A673 (cell line): ENCODE measurements around the gene PSMG3. TPM values are rescaled to one million over a fixed set of nuclear protein-coding genes. Genes with fewer than 3 reads are reported as not detected.

Experiments used
- BruUV-seq: library from RNA; stranded (reverse); fragments of 400-500 nt; replicated peaks from 2 replicates; lab custom pipeline; 2021; lab: Mats Ljungman, UMichigan
- CTCF ChIA-PET: fragments of 300-600 bp; sonication (Branson Sonifier 250); formaldehyde crosslinking; loops from one replicate; lab custom pipeline; 2022; ENCODE audit warnings: antibody characterized with exemption; lab: Charles Lee
- POLR2A ChIA-PET: fragments of 300-600 bp; sonication (Branson Sonifier 250); formaldehyde crosslinking; loops from one replicate; lab custom pipeline; 2022; ENCODE audit warnings: antibody characterized with exemption; ENCODE audit not compliant: low non-redundant PET; lab: Charles Lee
- DNase-seq: peaks from one replicate; pipeline ENCODE4 v3.0.0-alpha.2; 2015; ENCODE audit warnings: low spot score
- H3K27ac ChIP-seq: fragments of 200-600 bp; sonication (generic); 2 replicates; pipeline ENCODE4 v1.5.1; 2016; ENCODE audit warnings: mixed run types, low read depth, mild to moderate bottlenecking, mixed read lengths, antibody characterized with exemption, low read length; ENCODE audit not compliant: poor library complexity, severe bottlenecking
- H3K27me3 ChIP-seq: fragments of 200-600 bp; sonication (generic); replicated peaks from 2 replicates; pipeline ENCODE4 v1.6.1; 2017; ENCODE audit warnings: mixed run types, low read depth, mild to moderate bottlenecking, mixed read lengths, antibody characterized with exemption, low read length; ENCODE audit not compliant: insufficient read depth, poor library complexity
- H3K36me3 ChIP-seq: fragments of 200-600 bp; sonication (generic); 2 replicates; pipeline ENCODE4 v1.6.1; 2016; ENCODE audit warnings: mixed run types, mild to moderate bottlenecking, mixed read lengths, antibody characterized with exemption, low read length; ENCODE audit not compliant: insufficient read depth, poor library complexity, severe bottlenecking
- H3K4me1 ChIP-seq: fragments of 200-600 bp; sonication (generic); 2 replicates; pipeline ENCODE4 v1.6.1; 2017; ENCODE audit warnings: mixed run types, mild to moderate bottlenecking, mixed read lengths, antibody characterized with exemption, low read length; ENCODE audit not compliant: insufficient read depth, poor library complexity, severe bottlenecking
- H3K4me3 ChIP-seq: fragments of 200-600 bp; sonication (generic); 2 replicates; pipeline ENCODE4 v1.5.1; 2016; ENCODE audit warnings: low read depth, mixed run types, mild to moderate bottlenecking, mixed read lengths, low read length; ENCODE audit not compliant: poor library complexity, severe bottlenecking
- H3K9me3 ChIP-seq: fragments of 200-600 bp; sonication (generic); 2 replicates; pipeline ENCODE4 v1.6.1; 2016; ENCODE audit warnings: mixed run types, low read depth, mild to moderate bottlenecking, mixed read lengths, antibody characterized with exemption, low read length; ENCODE audit not compliant: poor library complexity, severe bottlenecking
- EZH2 ChIP-seq: fragments of 200-600 bp; sonication (generic); IDR thresholded peaks from 2 replicates; pipeline ENCODE4 v1.6.1; 2017; ENCODE audit warnings: borderline replicate concordance, low read depth, mild to moderate bottlenecking, mixed read lengths, antibody characterized with exemption, low read length; ENCODE audit not compliant: poor library complexity, severe bottlenecking
- intact Hi-C: fragments of 100-400 bp; cut with micrococcal nuclease; formaldehyde crosslinking; loops from one replicate; pipeline ENCODE4 v1.10.0; 2022; ENCODE audit not compliant: unreplicated experiment
- total RNA-seq: library from RNA; stranded (reverse); gene quantifications from 2 replicates; pipeline ENCODE4 v1.2.3, GENCODE V29; 2021
- TF ChIP-seq, protein P1 (sequence below): fragments of 300-800, 200-600 bp; sonication (generic); conservative IDR thresholded peaks from 2 replicates; pipeline ENCODE4 v1.5.1; 2017; ENCODE audit warnings: low read depth, mild to moderate bottlenecking, antibody characterized with exemption, low read length, moderate library complexity, mixed read lengths

The PSMG3 gene
- total RNA-seq, 1 experiment from 2014 or later = 54.9 TPM

DNA sequence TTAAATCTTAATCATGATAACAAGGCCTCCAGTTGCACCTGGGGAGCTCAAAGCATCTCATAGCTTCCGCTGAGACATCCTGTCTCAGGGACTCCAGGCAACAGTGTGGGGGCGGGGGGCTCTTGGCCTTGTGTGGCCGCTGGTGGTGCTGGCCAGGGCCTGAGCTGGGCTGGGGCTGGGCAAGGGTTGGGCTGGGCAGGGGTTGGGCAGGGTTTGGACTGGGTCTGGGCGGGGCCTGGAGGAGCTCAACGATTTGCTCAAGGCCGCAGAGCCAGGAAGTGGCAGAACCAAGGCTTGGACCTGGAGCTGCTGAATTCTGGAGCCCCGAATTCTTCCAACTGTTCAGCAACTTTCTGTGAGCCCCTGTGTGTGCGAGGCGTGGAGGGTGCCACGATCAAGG lies 37.9 kb upstream of the PSMG3 start:
- ChIA-PET POLR2A (no interaction called here), CTCF (no interaction called here)
- Histone ChIP-seq H3K4me1 (no peaks in the 10 kb centered on the region), H3K9me3 (no peaks in the 10 kb centered on the region), H3K27ac (no peak overlapping the region), H3K27me3 (no peaks in the 10 kb centered on the region), H3K36me3 (no peaks in the 10 kb centered on the region), H3K4me3 (no peak overlapping the region)
- TF ChIP-seq, protein P1, sequence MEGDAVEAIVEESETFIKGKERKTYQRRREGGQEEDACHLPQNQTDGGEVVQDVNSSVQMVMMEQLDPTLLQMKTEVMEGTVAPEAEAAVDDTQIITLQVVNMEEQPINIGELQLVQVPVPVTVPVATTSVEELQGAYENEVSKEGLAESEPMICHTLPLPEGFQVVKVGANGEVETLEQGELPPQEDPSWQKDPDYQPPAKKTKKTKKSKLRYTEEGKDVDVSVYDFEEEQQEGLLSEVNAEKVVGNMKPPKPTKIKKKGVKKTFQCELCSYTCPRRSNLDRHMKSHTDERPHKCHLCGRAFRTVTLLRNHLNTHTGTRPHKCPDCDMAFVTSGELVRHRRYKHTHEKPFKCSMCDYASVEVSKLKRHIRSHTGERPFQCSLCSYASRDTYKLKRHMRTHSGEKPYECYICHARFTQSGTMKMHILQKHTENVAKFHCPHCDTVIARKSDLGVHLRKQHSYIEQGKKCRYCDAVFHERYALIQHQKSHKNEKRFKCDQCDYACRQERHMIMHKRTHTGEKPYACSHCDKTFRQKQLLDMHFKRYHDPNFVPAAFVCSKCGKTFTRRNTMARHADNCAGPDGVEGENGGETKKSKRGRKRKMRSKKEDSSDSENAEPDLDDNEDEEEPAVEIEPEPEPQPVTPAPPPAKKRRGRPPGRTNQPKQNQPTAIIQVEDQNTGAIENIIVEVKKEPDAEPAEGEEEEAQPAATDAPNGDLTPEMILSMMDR = no peak
- TF ChIP-seq EZH2 = no peak
- DNase-seq = no peak
- no TSS peak for BruUV-seq
- intact Hi-C loops = no loop called here

DNA sequence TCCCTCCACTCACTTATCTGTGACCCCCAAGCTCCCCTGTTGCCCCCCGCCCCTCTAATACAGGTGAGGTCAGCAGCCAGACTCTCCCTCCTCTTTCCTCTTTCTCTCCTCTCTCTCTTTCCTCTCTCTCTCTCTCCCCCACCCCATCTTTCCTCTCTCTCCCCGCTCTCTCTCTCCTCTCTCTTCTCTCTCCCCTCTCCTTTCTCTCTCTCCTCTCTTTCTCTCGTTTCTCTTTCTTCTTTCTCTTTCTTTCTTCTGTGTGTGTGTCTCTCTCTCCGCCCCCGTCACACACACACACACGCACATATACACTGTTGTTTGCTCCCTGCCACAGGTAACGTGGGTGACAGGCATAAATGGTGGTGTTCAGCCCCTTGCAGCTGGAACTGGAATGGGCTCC lies 37.2 kb upstream of the PSMG3 start:
- no peaks in the 10 kb centered on the region for H3K36me3 ChIP-seq
- DNase-seq = no peak
- CTCF ChIA-PET = no interaction called here
- H3K27me3 ChIP-seq = no peaks in the 10 kb centered on the region
- no peak for TF ChIP-seq EZH2
- TF ChIP-seq, protein P1 = no peak
- intact Hi-C loops = no loop called here
- no peaks in the 10 kb centered on the region for H3K4me1 ChIP-seq
- no TSS peak for BruUV-seq
- H3K27ac ChIP-seq = no peak overlapping the region
- H3K9me3 ChIP-seq = no peaks in the 10 kb centered on the region
- POLR2A ChIA-PET = no interaction called here
- H3K4me3 ChIP-seq = no peak overlapping the region

DNA sequence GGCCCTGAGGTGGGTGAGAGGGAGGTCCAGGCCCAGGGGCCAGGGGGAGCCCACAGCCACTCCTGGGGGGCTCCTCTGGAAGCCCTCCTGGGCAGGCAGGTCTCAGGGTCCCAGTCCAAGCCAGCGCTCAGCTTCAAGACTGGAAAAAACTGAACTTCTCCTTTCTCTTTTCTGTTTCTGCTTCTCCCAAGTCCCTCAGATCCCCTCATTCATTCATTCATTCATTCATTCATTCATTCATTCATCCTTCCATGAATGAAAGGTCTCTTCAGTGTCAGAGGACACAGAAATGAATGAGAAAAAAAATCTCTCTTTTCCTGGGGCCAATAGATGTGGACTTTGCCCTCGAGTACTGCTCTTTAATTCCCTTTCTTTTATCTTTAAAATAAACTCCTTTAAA lies 34.6 kb upstream of the PSMG3 start:
- Histone ChIP-seq H3K36me3 (no peaks in the 10 kb centered on the region), H3K4me1 (no peaks in the 10 kb centered on the region), H3K4me3 (no peak overlapping the region), H3K27ac (no peak overlapping the region), H3K9me3 (no peaks in the 10 kb centered on the region), H3K27me3 (no peaks in the 10 kb centered on the region)
- intact Hi-C loops = no loop called here
- ChIA-PET POLR2A (no interaction called here), CTCF (no interaction called here)
- no peak for DNase-seq
- TF ChIP-seq, protein P1 = no peak
- no peak for TF ChIP-seq EZH2
- no TSS peak for BruUV-seq
